Measurements from ENCODE around the gene PPP1R15A. TPM values are rescaled to one million over a fixed set of nuclear protein-coding genes. Genes with fewer than 3 reads are reported as not detected.

The PPP1R15A gene
- total and polyA plus RNA-seq, 2 of the 8 experiments (the other 6 are each of a cell fraction or from before 2014, with no cell fraction given) = 4.1 to 14.0 TPM

GRCh38 chr19:48899781-48900476, 27.7 kb downstream of the PPP1R15A start, which contains the start of gene NUCB1:
NUCB1 (plus strand) TSS chr19:48900312; CDS start chr19:48900797, 485 bp downstream.
- H4K20me1 ChIP-seq (replicated peaks in 1 of 2; ENCODE audit: control insufficient read depth in 1 of 2, insufficient read depth in 2 of 2, low read length in 2 of 2) = peaks cover 0 to 1% of the 10 kb centered on the region in 2 experiments
- H3K18ac ChIP-seq (ENCODE audit: extremely low read depth, low read length) = peak within 1 kb of the TSS; percentile 71
- no peak within 1 kb of the TSS for H3K56ac ChIP-seq (replicated peaks; ENCODE audit: insufficient read length, low read depth, low read length)
- H3K27me3 ChIP-seq (replicated peaks in 1 of 4; ENCODE audit: control insufficient read depth in 3 of 4, extremely low read depth in 1 of 4, insufficient read depth in 3 of 4, low read length in 3 of 4) = no peaks in the 10 kb centered on the region
- peak within 1 kb of the TSS; percentile 64 for H4K5ac ChIP-seq (ENCODE audit: insufficient read length, low read depth, low read length)
- no peak within 1 kb of the TSS for H3K23ac ChIP-seq (ENCODE audit: insufficient read length)
- H2BK20ac ChIP-seq (ENCODE audit: low read length) = no peak within 1 kb of the TSS
- no peaks in the 10 kb centered on the region for H3K9me3 ChIP-seq (ENCODE audit: insufficient read depth in 2 of 2, low read depth in 1 of 2, low read length in 1 of 2)
- no peak within 1 kb of the TSS for H4K91ac ChIP-seq (replicated peaks; ENCODE audit: insufficient read length, low read length)
- 0 out of 2 replicates have a peak within 1 kb of the TSS, but pooled peaks have one; percentile 1 for H2BK12ac ChIP-seq (ENCODE audit: low read depth, low read length)
- POLR2A ChIA-PET (ENCODE audit: partially characterized antibody) = interaction anchor here (0.6 to 2.4 kb wide), 15 partner anchors 13 to 265 kb away, joined by 3 to 32 read pairs (median 4); partner anchors contain the start of genes BCAT2, FTL and PPP1R15A
- no peak within 1 kb of the TSS; the same call in 1 of the 2 replicates for H2BK15ac ChIP-seq (ENCODE audit: low read length)
- H3K14ac ChIP-seq (ENCODE audit: insufficient read length) = no peak within 1 kb of the TSS
- peaks cover 0 to 5% (median 3%) of the 10 kb centered on the region in 4 experiments; a peak in 3 of 8 replicates for H3K36me3 ChIP-seq (ENCODE audit: control insufficient read depth in 2 of 4, insufficient read depth in 4 of 4, low read length in 3 of 4)
- peak within 1 kb of the TSS; percentile 58 to 90 (median 84) for H3K4me3 ChIP-seq (ENCODE audit: extremely low read depth in 1 of 4, insufficient read depth in 2 of 4, low read depth in 3 of 4, low read length in 4 of 4)
- H3K4ac ChIP-seq (replicated peaks; ENCODE audit: insufficient read length, low read depth, low read length) = no peak within 1 kb of the TSS
- peak within 1 kb of the TSS; percentile 81 to 88 for H3K4me2 ChIP-seq (ENCODE audit: insufficient read depth in 1 of 2, low read depth in 2 of 2, low read length in 2 of 2)
- CTCF ChIA-PET (ENCODE audit: partially characterized antibody) = interaction anchor here (0.7 to 1.4 kb wide), 8 partner anchors 9 to 117 kb away, joined by 3 to 7 read pairs (median 3); partner anchors contain the start of genes GYS1 and RUVBL2
- H2AFZ ChIP-seq (ENCODE audit: low read length) = no peak within 1 kb of the TSS
- peak within 1 kb of the TSS; percentile 39 to 77 (median 62); a peak in 6 of 7 replicates for H3K9ac ChIP-seq (replicated peaks in 1 of 4; ENCODE audit: extremely low read depth in 1 of 4, low read depth in 3 of 4, low read length in 3 of 4)
- peak; percentile 95 to 99 for DNase-seq (ENCODE audit: low read depth in 1 of 2, low spot score in 2 of 2)
- H4K8ac ChIP-seq (ENCODE audit: extremely low read depth, insufficient read depth, low read length) = peak within 1 kb of the TSS; percentile 46; the same call in 1 of the 2 replicates
- peaks cover 2% of the 10 kb centered on the region; the same call in 1 of the 2 replicates for H3K79me1 ChIP-seq (ENCODE audit: low read depth, low read length)
- H2AK5ac ChIP-seq (ENCODE audit: low read depth, low read length) = no peak within 1 kb of the TSS
- peaks cover 0 to 15% of the 10 kb centered on the region in 2 experiments; a peak in 2 of 4 replicates for H3K79me2 ChIP-seq (ENCODE audit: control insufficient read depth in 1 of 2, insufficient read depth in 2 of 2, low read length in 2 of 2)
- peaks cover 8% of the 10 kb centered on the region; the same call in 1 of the 2 replicates for H3K23me2 ChIP-seq (ENCODE audit: low read depth, low read length)
- H3K27ac ChIP-seq (ENCODE audit: low read depth, low read length) = peak within 1 kb of the TSS; percentile 41; the same call in 1 of the 2 replicates
- peaks cover 0 to 4% (median 0%) of the 10 kb centered on the region in 4 experiments; a peak in 4 of 7 replicates for H3K4me1 ChIP-seq (replicated peaks in 1 of 4; ENCODE audit: control insufficient read depth in 3 of 4, insufficient read depth in 4 of 4, low read length in 3 of 4)
- 8% methylated on average over 33 of the region's 34 CpGs; no CpG with 5 or more reads in 1 of the 2 experiments for WGBS, 2 experiments (ENCODE audit: extremely low coverage in 1 of 2, insufficient coverage in 1 of 2, insufficient read length in 1 of 2, insufficient replicate concordance in 2 of 2, low coverage in 1 of 2, low lambda C conversion rate in 2 of 2, missing lambda C conversion rate in 1 of 2)
- no peak within 1 kb of the TSS for H2BK120ac ChIP-seq (replicated peaks; ENCODE audit: low read depth, low read length)
- peak within 1 kb of the TSS; percentile 68; the same call in 1 of the 2 replicates for H2BK5ac ChIP-seq (ENCODE audit: low read depth, low read length)
- FAIRE-seq = peak; percentile 82
- no peak for TF ChIP-seq BACH1 (IDR thresholded peaks at IDR 0.05; ENCODE audit: low read length)
- TF ChIP-seq CTCF (IDR thresholded peaks at IDR 0.05; ENCODE audit: control extremely low read depth in 1 of 3, insufficient read depth in 1 of 3, low read depth in 1 of 3, low read length in 3 of 3) = peak in 2 of 3 experiments; percentile 8 to 44; a peak in 2 of 4 replicates
- TF ChIP-seq RNF2 (IDR thresholded peaks at IDR 0.05; ENCODE audit: borderline replicate concordance, low read depth, low read length, missing control alignments, poor library complexity, severe bottlenecking) = no peak
- TF ChIP-seq SP4 (IDR thresholded peaks at IDR 0.05; ENCODE audit: low read length) = peak; percentile 86; the same call in 1 of the 2 replicates
- TF ChIP-seq EP300 (IDR thresholded peaks at IDR 0.05; ENCODE audit: borderline replicate concordance in 1 of 2, low read depth in 2 of 2, low read length in 2 of 2) = no peak
- TF ChIP-seq GTF2F1 (IDR thresholded peaks at IDR 0.05; ENCODE audit: borderline replicate concordance, low read depth, low read length) = no peak

All from H1 (cell line).